Adipocyte (in vitro differentiated cells): ENCODE results near the gene RHEB.

Experiments
- DNase-seq: peaks from one replicate; pipeline ENCODE4 v3.0.0-alpha.2; 2015; ENCODE audit warnings: low read depth
- H3K27me3 ChIP-seq: replicated peaks from 2 replicates; pipeline ENCODE4 v1.7.0; 2013; ENCODE audit warnings: mild to moderate bottlenecking, low read length, moderate library complexity; ENCODE audit not compliant: control insufficient read depth, insufficient read depth
- H3K36me3 ChIP-seq: 2 replicates; pipeline ENCODE4 v1.7.0; 2013; ENCODE audit warnings: low read length, mild to moderate bottlenecking, moderate library complexity; ENCODE audit not compliant: control insufficient read depth, insufficient read depth, severe bottlenecking
- H3K4me1 ChIP-seq: 2 replicates; pipeline ENCODE4 v1.7.0; 2013; ENCODE audit warnings: mild to moderate bottlenecking, low read length, moderate library complexity; ENCODE audit not compliant: control insufficient read depth, insufficient read depth
- H3K4me3 ChIP-seq: 2 replicates; pipeline ENCODE4 v1.7.0; 2013; ENCODE audit warnings: mild to moderate bottlenecking, low read length, moderate library complexity
- H3K9ac ChIP-seq: 2 replicates; pipeline ENCODE4 v1.7.0; 2013; ENCODE audit warnings: mild to moderate bottlenecking, low read length, moderate library complexity
- H3K9me3 ChIP-seq: 2 replicates; pipeline ENCODE4 v1.7.0; 2013; ENCODE audit warnings: mild to moderate bottlenecking, low read length, moderate library complexity; ENCODE audit not compliant: control insufficient read depth

Gene RHEB

DNA sequence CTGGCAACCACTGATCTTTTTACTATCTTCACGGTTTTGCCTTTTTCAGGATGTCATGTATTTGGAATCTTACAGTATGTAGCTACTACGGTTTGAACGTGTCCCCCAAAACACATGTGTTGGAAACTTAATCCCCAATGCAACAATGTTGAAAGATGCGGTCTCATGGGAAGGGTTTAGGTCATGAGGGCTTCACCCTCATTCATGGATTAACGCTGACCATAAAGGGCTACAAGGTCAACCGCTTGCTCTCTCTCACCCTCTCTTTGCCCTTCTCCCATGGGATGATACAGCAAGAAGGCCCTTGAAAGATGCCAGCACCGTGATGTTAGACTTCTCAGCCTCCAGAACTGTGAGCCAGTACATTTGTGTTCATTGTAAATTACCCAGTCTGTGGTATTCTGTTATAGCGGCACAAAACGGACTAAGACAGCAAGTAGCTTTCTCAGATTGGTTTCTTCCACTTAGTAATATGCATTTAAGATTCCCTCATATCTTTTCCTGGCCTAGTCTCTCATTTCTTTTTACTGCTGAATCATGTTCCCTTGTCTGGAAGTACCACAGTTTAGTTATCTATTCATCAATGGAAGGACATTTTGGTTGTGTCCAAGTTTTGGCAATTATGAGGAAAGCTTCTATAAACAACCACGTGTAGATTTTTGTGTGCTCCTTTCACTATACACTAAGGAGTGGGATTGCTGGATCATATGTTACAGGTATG, 76.8 kb downstream of the RHEB start:
- no peak overlapping the region for H3K4me3 ChIP-seq

DNA sequence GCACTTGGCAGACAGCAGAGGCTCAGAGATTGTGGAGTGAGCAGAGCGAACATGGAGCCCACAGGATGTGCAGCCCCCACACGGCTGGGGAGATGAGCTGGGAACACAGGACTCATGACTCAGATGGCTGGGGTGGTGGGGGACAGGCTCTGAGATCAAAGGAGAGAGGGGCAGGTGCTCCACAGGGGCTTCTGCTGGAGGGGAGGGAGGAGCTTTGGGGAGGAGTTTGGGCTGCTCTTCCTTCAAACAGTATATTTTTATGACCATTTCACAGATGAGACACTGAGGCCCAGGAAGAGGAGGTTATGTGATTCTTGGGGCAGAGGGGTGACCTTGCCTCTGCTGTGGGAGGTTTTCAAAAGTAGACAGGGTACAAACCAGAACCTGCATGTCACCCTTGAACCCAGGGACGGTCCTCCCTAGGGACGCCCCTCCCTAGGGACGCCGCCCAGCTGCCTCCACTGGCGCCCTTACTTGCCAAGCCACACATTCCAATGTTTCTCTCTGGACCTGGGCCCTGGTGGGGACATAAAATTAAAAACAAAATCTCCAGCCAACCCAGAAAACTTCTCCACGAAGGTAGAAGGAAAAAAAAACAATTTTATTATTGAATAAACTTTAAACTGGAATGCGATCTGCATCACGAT, 78.8 kb downstream of the RHEB start:
- peaks cover 4% of the 10 kb centered on the region for H3K9me3 ChIP-seq
- peak overlapping the region; percentile 17 for H3K4me3 ChIP-seq
- H3K4me1 ChIP-seq = peaks cover 38% of the 10 kb centered on the region
- no peaks in the 10 kb centered on the region for H3K27me3 ChIP-seq
- peak overlapping the region; percentile 31 for H3K9ac ChIP-seq
- no peak for DNase-seq
- no peaks in the 10 kb centered on the region for H3K36me3 ChIP-seq

More for the DNA sequence above, 76.8 kb downstream of the RHEB start:
- H3K9me3 ChIP-seq = peaks cover 4% of the 10 kb centered on the region
- DNase-seq = no peak
- no peak overlapping the region for H3K9ac ChIP-seq
- no peaks in the 10 kb centered on the region for H3K27me3 ChIP-seq
- peaks cover 30% of the 10 kb centered on the region for H3K4me1 ChIP-seq
- H3K36me3 ChIP-seq = no peaks in the 10 kb centered on the region

DNA sequence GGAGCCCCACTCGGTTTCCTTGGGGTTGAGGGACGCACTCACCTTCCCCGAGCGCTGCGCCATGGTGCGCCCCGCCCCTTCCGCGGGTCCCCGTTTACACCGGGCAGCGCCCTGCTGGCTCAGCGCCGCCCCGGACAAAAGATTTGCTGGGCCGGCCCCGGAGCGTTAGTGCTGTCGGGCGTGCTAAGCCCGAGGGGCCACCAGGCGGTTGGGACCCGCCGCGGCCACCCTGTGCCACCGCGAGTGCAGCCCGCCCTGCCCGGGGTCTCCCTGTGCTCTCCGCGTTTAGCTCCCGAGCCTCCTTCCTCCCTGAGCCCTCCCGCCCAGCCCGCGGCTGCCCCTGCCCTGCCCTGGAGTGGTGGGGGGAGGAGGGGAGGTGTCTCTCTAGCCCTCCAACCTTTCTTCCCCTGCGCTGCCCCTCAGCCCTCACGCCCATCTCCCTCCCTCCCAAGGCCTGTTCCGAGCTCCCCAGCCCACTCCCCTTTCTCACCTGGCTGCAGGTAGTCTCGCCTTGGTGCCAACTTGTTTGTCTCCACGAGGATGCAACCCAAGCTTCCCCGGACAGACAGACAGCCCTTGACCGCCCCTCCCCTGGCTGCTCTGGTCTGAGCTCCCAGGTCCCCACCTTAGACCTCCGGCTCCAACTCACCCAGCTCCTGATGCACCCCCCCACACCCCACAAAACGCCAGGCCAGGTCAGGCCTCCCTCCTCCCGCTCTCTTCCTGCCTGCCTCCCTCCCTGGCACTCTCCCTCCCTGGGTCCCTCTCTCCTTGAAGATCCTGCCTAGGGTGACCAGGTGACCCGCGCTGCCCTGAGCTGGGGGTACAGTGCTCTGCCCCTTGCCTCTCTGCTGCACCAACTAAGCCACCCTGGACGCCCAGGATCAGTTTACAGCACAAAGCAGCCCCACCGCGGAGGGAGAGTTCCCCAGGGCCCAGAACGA, 79.6 kb downstream of the RHEB start, which contains the start of gene CRYGN:
TSS of gene CRYGN (minus strand) at position 287 of the 944 bp plus-strand sequence. CDS start at position 63, 224 bp downstream.
- peak within 1 kb of the TSS; percentile 17 for H3K4me3 ChIP-seq
- peaks cover 4% of the 10 kb centered on the region for H3K9me3 ChIP-seq
- peak within 1 kb of the TSS; percentile 31 for H3K9ac ChIP-seq
- peak; percentile 33 for DNase-seq
- H3K27me3 ChIP-seq = no peaks in the 10 kb centered on the region
- no peaks in the 10 kb centered on the region for H3K36me3 ChIP-seq
- peaks cover 38% of the 10 kb centered on the region for H3K4me1 ChIP-seq

DNA sequence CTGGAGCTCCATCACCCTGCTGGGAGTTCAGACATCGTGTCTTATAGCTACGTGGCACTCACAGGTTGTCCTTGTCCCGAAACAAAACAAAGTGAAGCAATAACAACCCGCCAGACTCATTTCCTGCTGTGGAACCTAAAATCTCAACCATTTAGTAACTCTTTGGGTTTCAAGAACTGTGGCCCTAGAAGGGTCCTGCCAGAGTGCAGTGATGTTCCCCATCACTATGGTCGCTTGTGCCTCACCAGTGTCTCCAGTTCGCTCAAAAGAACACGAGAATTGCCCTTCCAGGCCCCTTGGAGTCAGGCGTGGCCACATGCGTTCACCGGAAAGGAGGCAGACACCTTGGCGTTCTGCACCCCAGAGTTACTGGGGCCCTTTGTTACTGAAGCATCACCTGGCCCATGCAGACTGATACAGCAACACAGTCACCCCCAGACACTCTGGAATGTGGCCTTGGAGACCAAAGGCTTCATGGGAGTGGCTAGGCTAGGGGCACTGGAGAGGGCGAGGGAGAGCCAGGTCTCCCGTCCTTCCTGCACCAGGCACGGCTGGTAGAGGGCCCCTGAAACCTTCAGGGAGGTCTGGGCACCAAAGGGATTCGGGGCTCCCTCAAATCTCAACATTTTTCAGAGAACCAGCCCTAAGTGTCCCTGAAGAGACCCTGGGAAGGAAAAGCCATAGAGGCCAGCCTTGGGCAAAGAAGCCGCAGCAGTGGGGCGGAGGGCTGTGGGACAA, 80.7 kb downstream of the RHEB start:
- no peak overlapping the region for H3K9ac ChIP-seq
- H3K27me3 ChIP-seq = no peaks in the 10 kb centered on the region
- DNase-seq = no peak
- no peaks in the 10 kb centered on the region for H3K36me3 ChIP-seq
- peaks cover 4% of the 10 kb centered on the region for H3K9me3 ChIP-seq
- H3K4me1 ChIP-seq = peaks cover 38% of the 10 kb centered on the region
- no peak overlapping the region for H3K4me3 ChIP-seq

DNA sequence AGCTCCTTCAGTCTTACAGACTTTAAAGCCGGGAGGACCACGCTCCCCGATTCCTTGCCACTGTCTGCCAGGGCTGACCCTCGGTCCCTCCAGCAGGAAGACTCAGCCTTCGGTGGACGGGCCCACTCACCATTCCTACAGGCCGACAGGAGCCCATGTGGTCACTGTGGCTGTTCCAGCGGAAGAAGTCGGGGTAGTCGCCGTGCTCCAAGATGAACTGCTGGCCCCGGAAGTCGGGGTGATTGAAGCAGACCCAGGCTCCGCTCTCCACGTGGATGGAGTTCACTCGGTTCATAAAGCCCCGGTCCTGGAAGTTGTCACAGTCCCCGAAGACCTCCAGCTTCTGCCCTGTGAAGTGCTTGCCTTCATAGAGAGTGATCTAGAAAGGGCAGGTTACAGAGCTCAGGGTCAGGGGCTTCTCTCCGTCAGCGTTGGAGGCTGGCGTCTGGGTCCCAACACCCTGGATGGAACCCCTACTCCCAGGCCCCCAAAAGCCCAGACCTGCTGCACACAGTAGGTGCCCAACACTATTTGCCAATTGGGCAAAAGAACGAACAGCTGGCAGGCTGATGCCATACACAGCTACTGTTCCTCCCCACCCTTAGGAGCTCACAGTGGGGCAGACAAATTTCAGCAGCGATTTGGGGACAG, 81.7 kb downstream of the RHEB start:
- H3K4me3 ChIP-seq = no peak overlapping the region
- peaks cover 4% of the 10 kb centered on the region for H3K9me3 ChIP-seq
- peaks cover 34% of the 10 kb centered on the region for H3K4me1 ChIP-seq
- no peaks in the 10 kb centered on the region for H3K27me3 ChIP-seq
- H3K9ac ChIP-seq = no peak overlapping the region
- DNase-seq = no peak
- H3K36me3 ChIP-seq = no peaks in the 10 kb centered on the region

DNA sequence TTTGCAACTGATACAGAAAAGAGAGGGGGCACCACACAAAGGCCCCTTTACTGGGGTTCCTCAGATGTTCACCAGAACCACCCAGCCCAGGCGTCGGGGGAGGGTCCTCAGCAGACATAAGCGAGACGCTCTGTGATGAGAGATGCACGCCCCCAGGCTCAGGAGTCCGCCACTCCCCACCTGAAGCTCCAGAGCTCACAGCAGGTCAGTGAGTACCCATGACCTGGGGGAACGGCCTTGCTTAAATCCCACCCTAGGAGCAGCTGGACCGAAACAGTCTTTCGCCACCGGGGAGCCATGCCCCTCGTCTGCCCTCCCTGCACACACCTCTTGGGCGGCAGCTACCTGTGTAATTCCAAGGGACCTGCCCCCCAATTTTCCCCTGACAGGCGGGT, 82.5 kb downstream of the RHEB start:
- no peak overlapping the region for H3K4me3 ChIP-seq
- no peaks in the 10 kb centered on the region for H3K36me3 ChIP-seq
- H3K27me3 ChIP-seq = no peaks in the 10 kb centered on the region
- H3K9ac ChIP-seq = no peak overlapping the region
- peaks cover 30% of the 10 kb centered on the region for H3K4me1 ChIP-seq
- no peak for DNase-seq
- no peaks in the 10 kb centered on the region for H3K9me3 ChIP-seq

DNA sequence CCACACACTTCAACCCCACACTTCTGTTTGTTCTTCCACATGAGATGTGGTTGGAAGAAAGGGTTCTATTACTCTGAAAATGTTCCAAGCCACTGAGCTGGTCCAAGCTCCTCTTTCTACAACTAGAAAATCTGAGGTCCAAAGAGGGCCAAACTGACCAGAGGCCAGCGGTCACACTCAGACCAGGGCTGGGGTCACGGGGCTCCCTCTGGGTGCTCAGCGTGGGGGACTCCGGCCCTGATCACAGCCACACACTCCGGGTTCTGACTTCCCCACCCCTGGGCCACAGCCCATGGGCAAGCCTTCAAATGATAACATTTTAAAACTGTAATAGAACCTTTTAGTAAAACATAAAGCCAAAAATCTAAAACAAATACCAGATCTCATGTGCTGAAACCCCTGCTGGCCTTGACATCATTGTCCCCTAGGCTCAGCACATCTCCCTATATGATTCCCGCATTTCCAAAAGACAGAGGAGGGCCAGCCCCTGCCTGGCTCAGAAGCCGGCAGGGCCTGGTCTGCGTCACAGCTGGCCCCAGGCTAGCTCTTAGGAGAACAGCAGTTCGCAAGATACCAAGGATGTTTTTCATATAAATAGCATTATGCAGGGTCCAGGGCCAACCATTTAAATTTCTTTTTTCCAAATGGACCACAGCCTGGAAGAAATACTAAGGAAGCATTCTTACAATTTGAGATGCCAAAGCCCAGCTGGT, 83.1 kb downstream of the RHEB start:
- H3K4me1 ChIP-seq = peaks cover 24% of the 10 kb centered on the region
- H3K9ac ChIP-seq = peak overlapping the region; percentile 12
- no peaks in the 10 kb centered on the region for H3K9me3 ChIP-seq
- DNase-seq = peak; percentile 86
- no peaks in the 10 kb centered on the region for H3K36me3 ChIP-seq
- H3K4me3 ChIP-seq = no peak overlapping the region
- no peaks in the 10 kb centered on the region for H3K27me3 ChIP-seq

DNA sequence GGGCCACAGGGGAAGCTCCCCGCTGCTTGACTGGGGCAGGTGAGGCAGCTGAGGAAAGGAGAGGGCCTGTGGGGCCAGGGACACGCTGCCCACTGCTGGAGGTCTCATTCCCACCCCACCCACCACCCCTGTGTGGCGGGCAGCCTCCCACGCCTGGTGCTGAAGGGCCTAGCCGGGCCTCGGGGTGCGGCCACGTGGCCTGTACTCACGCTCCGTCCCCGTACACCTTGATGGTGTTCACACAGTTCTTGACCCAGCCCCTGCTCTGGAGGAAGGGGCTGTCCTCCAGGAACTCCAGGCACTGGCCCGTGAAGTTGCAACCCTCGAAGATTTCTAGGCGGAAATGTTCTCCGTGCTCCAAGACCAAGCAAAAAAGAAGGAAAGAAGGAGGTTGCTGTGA, 83.7 kb downstream of the RHEB start:
- no peak for DNase-seq
- Histone ChIP-seq H3K36me3 (no peaks in the 10 kb centered on the region), H3K4me1 (peaks cover 18% of the 10 kb centered on the region), H3K27me3 (no peaks in the 10 kb centered on the region), H3K4me3 (no peak overlapping the region), H3K9me3 (no peaks in the 10 kb centered on the region), H3K9ac (no peak overlapping the region)

DNA sequence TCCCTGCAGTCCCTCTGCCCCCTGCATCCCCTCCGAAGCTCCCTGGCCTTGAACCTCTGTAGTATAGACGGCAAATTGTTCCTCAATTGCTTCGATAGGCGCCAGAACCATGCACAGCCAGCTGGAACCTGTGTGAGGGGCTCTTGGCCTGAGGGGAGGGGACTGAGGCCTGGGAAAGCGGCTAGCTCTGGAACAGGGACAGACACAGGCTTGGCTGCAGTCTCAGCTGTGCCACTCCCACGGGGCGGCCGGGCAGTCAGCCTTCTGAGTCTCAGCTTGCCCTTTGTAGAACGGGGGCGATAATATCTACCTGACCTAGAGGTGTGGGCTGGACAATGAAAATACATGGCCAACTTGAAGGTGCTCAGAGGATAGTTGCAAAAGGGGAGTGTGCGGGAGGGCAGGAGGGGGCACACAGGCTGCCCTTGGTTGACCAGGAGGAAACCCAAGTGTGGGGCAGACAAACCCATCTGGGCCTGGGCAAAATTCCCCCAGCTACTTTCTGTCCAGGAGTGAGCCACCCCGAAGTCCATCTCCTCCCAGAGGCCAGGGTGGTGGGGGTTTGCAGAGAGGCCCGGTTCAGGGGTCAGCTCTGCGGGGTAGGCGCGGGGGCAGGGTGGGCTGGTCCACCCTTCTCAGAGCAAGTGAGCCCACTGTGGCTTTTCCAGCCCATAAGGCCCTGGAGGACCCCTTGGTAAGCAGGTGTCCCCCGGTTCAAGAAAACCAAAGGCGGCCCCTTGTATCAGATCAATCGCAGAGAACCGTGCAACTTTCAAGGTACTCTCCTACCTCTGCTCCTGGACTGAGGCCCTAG, 84.4 kb downstream of the RHEB start:
- Histone ChIP-seq H3K36me3 (no peaks in the 10 kb centered on the region), H3K27me3 (no peaks in the 10 kb centered on the region), H3K9me3 (no peaks in the 10 kb centered on the region), H3K9ac (no peak overlapping the region), H3K4me1 (peaks cover 11% of the 10 kb centered on the region), H3K4me3 (no peak overlapping the region)
- no peak for DNase-seq
